Loucy (cell line): ENCODE measurements around the gene FAM107B.
"Not testable (repeated sequence)": the region's sequence is repeated elsewhere in the genome, so short reads cannot be mapped to it uniquely, and the experiment has no call there.

Experiments
- H2AFZ ChIP-seq: fragments of 200-600 bp; sonication (generic); 2 replicates; pipeline ENCODE4 v1.6.0; 2016; ENCODE audit warnings: antibody characterized with exemption, mild to moderate bottlenecking, low read length, moderate library complexity
- H3F3A ChIP-seq: fragments of 200-600 bp; 2 replicates; pipeline ENCODE4 v1.6.0; 2016; ENCODE audit warnings: antibody characterized with exemption, low read depth, mild to moderate bottlenecking
- H3K27me3 ChIP-seq: fragments of 200-600 bp; sonication (generic); 2 replicates; pipeline ENCODE4 v1.6.1; 2014; ENCODE audit warnings: low read length, mild to moderate bottlenecking; ENCODE audit not compliant: insufficient read depth, poor library complexity, severe bottlenecking
- H3K36me3 ChIP-seq: fragments of 200-600 bp; sonication (generic); 2 replicates; pipeline ENCODE4 v1.6.1; 2016; ENCODE audit warnings: low read length; ENCODE audit not compliant: insufficient read depth
- H3K4me1 ChIP-seq: fragments of 200-600 bp; sonication (generic); 2 replicates; pipeline ENCODE4 v1.5.1; 2014; ENCODE audit warnings: low read length, mild to moderate bottlenecking; ENCODE audit not compliant: insufficient read depth, poor library complexity, severe bottlenecking
- H3K4me2 ChIP-seq: fragments of 200-600 bp; sonication (generic); 2 replicates; pipeline ENCODE4 v1.6.0; 2014; ENCODE audit warnings: antibody characterized with exemption, low read length, low read depth, mild to moderate bottlenecking; ENCODE audit not compliant: poor library complexity, severe bottlenecking
- H3K4me3 ChIP-seq: fragments of 200-600 bp; sonication (generic); 2 replicates; pipeline ENCODE4 v1.5.1; 2014; ENCODE audit warnings: low read length, mild to moderate bottlenecking, mixed read lengths; ENCODE audit not compliant: poor library complexity, severe bottlenecking
- H3K79me2 ChIP-seq: fragments of 200-600 bp; sonication (generic); 2 replicates; pipeline ENCODE4 v1.6.1; 2014; ENCODE audit warnings: low read length; ENCODE audit not compliant: insufficient read depth
- H3K9ac ChIP-seq: fragments of 200-600 bp; sonication (generic); 2 replicates; pipeline ENCODE4 v1.6.0; 2014; ENCODE audit warnings: mild to moderate bottlenecking, low read depth, low read length, moderate library complexity; ENCODE audit not compliant: poor library complexity, severe bottlenecking
- H3K9me2 ChIP-seq: fragments of 200-600 bp; sonication (generic); replicated peaks from 2 replicates; pipeline ENCODE4 v1.6.1; 2016; ENCODE audit warnings: low read depth, low read length, mixed read lengths
- H3K9me3 ChIP-seq: fragments of 200-600 bp; sonication (generic); 2 replicates; pipeline ENCODE4 v1.6.1; 2014; ENCODE audit warnings: mild to moderate bottlenecking, antibody characterized with exemption, low read length, low read depth; ENCODE audit not compliant: insufficient read depth
- H4K20me1 ChIP-seq: fragments of 200-600 bp; sonication (generic); 2 replicates; pipeline ENCODE4 v1.6.0; 2014; ENCODE audit warnings: antibody characterized with exemption, low read length, mild to moderate bottlenecking; ENCODE audit not compliant: insufficient read depth, poor library complexity, severe bottlenecking
- CTCF ChIP-seq: fragments of 200-600 bp; sonication (generic); conservative IDR thresholded peaks from 2 replicates; pipeline ENCODE4 v1.5.1; 2014; ENCODE audit warnings: mild to moderate bottlenecking, antibody characterized with exemption, low read length
- EZH2phosphoT487 ChIP-seq: fragments of 200-600 bp; IDR thresholded peaks from 2 replicates; pipeline ENCODE4 v1.6.1; 2018; ENCODE audit warnings: antibody characterized with exemption, mild to moderate bottlenecking, moderate library complexity, borderline replicate concordance

FAM107B gene

GRCh38 chr10:14688606-14689005, 86.1 kb downstream of the FAM107B start:
- TF ChIP-seq CTCF (no peak), EZH2phosphoT487 (no peak)
- no peak overlapping the region for H3K4me3 ChIP-seq
- H3K9ac ChIP-seq = no peak overlapping the region
- H3K79me2 ChIP-seq = no peaks in the 10 kb centered on the region
- H3K9me2 ChIP-seq = no peaks in the 10 kb centered on the region
- H3F3A ChIP-seq = no peaks in the 10 kb centered on the region
- H4K20me1 ChIP-seq = no peaks in the 10 kb centered on the region
- H2AFZ ChIP-seq = no peak overlapping the region
- no peaks in the 10 kb centered on the region for H3K9me3 ChIP-seq
- H3K36me3 ChIP-seq = no peaks in the 10 kb centered on the region
- peaks cover 12% of the 10 kb centered on the region for H3K4me1 ChIP-seq
- H3K27me3 ChIP-seq = no peaks in the 10 kb centered on the region
- no peak overlapping the region for H3K4me2 ChIP-seq

- not testable (repeated sequence) for H3K9me2 ChIP-seq, H4K20me1 ChIP-seq, H3K9me3 ChIP-seq, H3K4me3 ChIP-seq, H3K9ac ChIP-seq, H3K4me2 ChIP-seq, H3K79me2 ChIP-seq, H3F3A ChIP-seq, H3K36me3 ChIP-seq, H2AFZ ChIP-seq, H3K27me3 ChIP-seq
- H3K4me1 ChIP-seq = peaks cover 12% of the 10 kb centered on the region
Measured at GRCh38 chr10:14688189-14688588, 86.5 kb downstream of the FAM107B start.

GRCh38 chr10:14687340-14687739, 87.4 kb downstream of the FAM107B start:
- no peaks in the 10 kb centered on the region for H3K79me2 ChIP-seq
- peaks cover 7% of the 10 kb centered on the region for H3K4me1 ChIP-seq
- H3K36me3 ChIP-seq = no peaks in the 10 kb centered on the region
- no peaks in the 10 kb centered on the region for H3K9me2 ChIP-seq
- no peaks in the 10 kb centered on the region for H4K20me1 ChIP-seq
- H3K9me3 ChIP-seq = no peaks in the 10 kb centered on the region
- H3K27me3 ChIP-seq = no peaks in the 10 kb centered on the region
- H3K9ac ChIP-seq = no peak overlapping the region
- no peak for TF ChIP-seq CTCF
- TF ChIP-seq EZH2phosphoT487 = no peak
- H3K4me3 ChIP-seq = no peak overlapping the region
- no peak overlapping the region for H3K4me2 ChIP-seq
- H2AFZ ChIP-seq = no peak overlapping the region
- no peaks in the 10 kb centered on the region for H3F3A ChIP-seq

- no peaks in the 10 kb centered on the region for H3K9me3 ChIP-seq
- no peak overlapping the region for H3K9ac ChIP-seq
- no peaks in the 10 kb centered on the region for H3K79me2 ChIP-seq
- no peaks in the 10 kb centered on the region for H3K4me1 ChIP-seq
- no peak for TF ChIP-seq CTCF
- no peak for TF ChIP-seq EZH2phosphoT487
- no peak overlapping the region for H2AFZ ChIP-seq
- H4K20me1 ChIP-seq = no peaks in the 10 kb centered on the region
- H3F3A ChIP-seq = no peaks in the 10 kb centered on the region
- no peak overlapping the region for H3K4me3 ChIP-seq
- no peaks in the 10 kb centered on the region for H3K36me3 ChIP-seq
- H3K9me2 ChIP-seq = no peaks in the 10 kb centered on the region
- no peak overlapping the region for H3K4me2 ChIP-seq
- H3K27me3 ChIP-seq = no peaks in the 10 kb centered on the region
Measured at GRCh38 chr10:14686356-14686755, 88.3 kb downstream of the FAM107B start.
